B cell (primary cell): Measurements from ENCODE around the gene IL22RA1. TPM values are rescaled to one million over a fixed set of nuclear protein-coding genes. Genes with fewer than 3 reads are reported as not detected.

Experiments used
- ATAC-seq: fragments of 200-7000 bp; cut with Tn5 transposase; one replicate; pipeline ENCODE4 v1.10.0; 2021; ENCODE audit warnings: low read depth, mild to moderate bottlenecking, moderate number of reproducible peaks, moderate library complexity
- CTCF ChIA-PET: fragments of 350-600 bp; sonication (Branson Sonifier 250); formaldehyde crosslinking; loops from one replicate; lab custom pipeline; 2021; ENCODE audit warnings: antibody characterized with exemption, inconsistent platforms; lab: Charles Lee
- POLR2A ChIA-PET: fragments of 350-600 bp; sonication (Branson Sonifier 250); formaldehyde crosslinking; loops from one replicate; lab custom pipeline; 2021; ENCODE audit warnings: antibody characterized with exemption; lab: Charles Lee
- DNase-seq: peaks from one replicate; pipeline ENCODE4 v3.0.0; 2013
- H2AFZ ChIP-seq: 2 replicates; pipeline ENCODE4 v1.6.1; 2012; ENCODE audit warnings: mild to moderate bottlenecking, low read depth, low read length; ENCODE audit not compliant: insufficient read depth, poor library complexity, severe bottlenecking
- H3K27ac ChIP-seq, 2 donors: 1 replicate in 1 of 2; 2 replicates in 1 of 2; pipeline ENCODE4 v1.5.1; 2012 to 2013; ENCODE audit warnings: low read length in 2 of 2, mild to moderate bottlenecking in 2 of 2, moderate library complexity in 1 of 2
- H3K27me3 ChIP-seq, 4 experiments: fragments of 200-600 bp in 1 of 4; sonication (generic) in 1 of 4; replicated peaks in 1 of 4; 1 replicate in 2 of 4; 2 replicates in 2 of 4; pipeline versions ENCODE4 v1.6.1 to v1.7.0; 2013 to 2016; ENCODE audit warnings: low read length in 3 of 4, mild to moderate bottlenecking in 2 of 4, mixed read lengths in 1 of 4, moderate library complexity in 1 of 4; ENCODE audit not compliant: insufficient read depth in 4 of 4, control insufficient read depth in 3 of 4; ENCODE audit errors: control extremely low read depth in 1 of 4
- H3K36me3 ChIP-seq, 2 experiments: replicated peaks in 1 of 2; 1 replicate in 1 of 2; 2 replicates in 1 of 2; pipeline versions ENCODE4 v1.6.1 to v1.7.1; 2013; ENCODE audit warnings: low read length in 1 of 2; ENCODE audit not compliant: insufficient read depth in 2 of 2, control insufficient read depth in 1 of 2; ENCODE audit errors: control extremely low read depth in 1 of 2, extremely low read depth in 1 of 2
- H3K4me1 ChIP-seq, 2 donors: fragments of 200-600 bp in 1 of 2; sonication (generic) in 1 of 2; 1 replicate in 1 of 2; 2 replicates in 1 of 2; pipeline versions ENCODE4 v1.5.1 to v1.6.1; 2013 to 2017; ENCODE audit warnings: low read length in 2 of 2; ENCODE audit not compliant: control insufficient read depth in 2 of 2, insufficient read depth in 2 of 2
- H3K4me2 ChIP-seq: replicated peaks from 2 replicates; pipeline ENCODE3; 2012; ENCODE audit warnings: mild to moderate bottlenecking, low read depth, low read length; ENCODE audit not compliant: poor library complexity, severe bottlenecking
- H3K4me3 ChIP-seq, 5 experiments: fragments of 200-600 bp in 1 of 5; sonication (generic) in 1 of 5; 1 replicate in 3 of 5; 2 replicates in 2 of 5; pipeline versions ENCODE4 v1.5.1 to v1.7.0; 2011 to 2016; ENCODE audit warnings: low read length in 4 of 5, mild to moderate bottlenecking in 4 of 5, low read depth in 2 of 5, control low read depth in 1 of 5, moderate library complexity in 1 of 5; ENCODE audit not compliant: insufficient read depth in 1 of 5; ENCODE audit errors: control extremely low read depth in 1 of 5, extremely low read depth in 1 of 5
- H3K79me2 ChIP-seq: fragments of 200-600 bp; sonication (generic); one replicate; pipeline ENCODE4 v1.6.0; 2016; ENCODE audit warnings: low read length; ENCODE audit not compliant: control insufficient read depth, insufficient read depth
- H3K9ac ChIP-seq: fragments of 200-600 bp; sonication (generic); 2 replicates; pipeline ENCODE4 v1.6.1; 2017; ENCODE audit warnings: mild to moderate bottlenecking, low read length, moderate library complexity
- H3K9me3 ChIP-seq, 3 donors: one replicate each; pipeline versions ENCODE4 v1.6.1 to v1.7.1; 2013; ENCODE audit warnings: low read length in 2 of 3; ENCODE audit not compliant: control insufficient read depth in 2 of 3, insufficient read depth in 1 of 3; ENCODE audit errors: control extremely low read depth in 1 of 3
- H4K20me1 ChIP-seq: 2 replicates; pipeline ENCODE4 v1.6.0; 2012; ENCODE audit warnings: mild to moderate bottlenecking, low read length; ENCODE audit not compliant: insufficient read depth, control insufficient read depth, poor library complexity, severe bottlenecking
- H3K27ac Mint-ChIP-seq: one replicate; pipeline ENCODE4 v1.8.0; 2021; ENCODE audit warnings: mixed read lengths
- H3K27me3 Mint-ChIP-seq: one replicate; pipeline ENCODE4 v1.8.0; 2021; ENCODE audit warnings: mixed read lengths
- H3K4me1 Mint-ChIP-seq: one replicate; pipeline ENCODE4 v1.8.0; 2021; ENCODE audit warnings: mixed read lengths
- H3K4me3 Mint-ChIP-seq: one replicate; pipeline ENCODE4 v1.8.0; 2021; ENCODE audit warnings: mixed read lengths
- H3K9me3 Mint-ChIP-seq: one replicate; pipeline ENCODE4 v1.8.0; 2022; ENCODE audit warnings: mixed read lengths; ENCODE audit not compliant: insufficient read depth
- EZH2 ChIP-seq: IDR thresholded peaks from 2 replicates; pipeline ENCODE4 v1.6.1; 2012; ENCODE audit warnings: borderline replicate concordance, low read depth, mild to moderate bottlenecking, moderate library complexity, low read length; ENCODE audit not compliant: insufficient read depth, poor library complexity, severe bottlenecking
- WGBS: methylation state at CpG from one replicate; pipeline ENCODE4 v1.1.5; 2013; ENCODE audit warnings: missing lambda C conversion rate; ENCODE audit not compliant: insufficient coverage; 5-methylcytosine and 5-hydroxymethylcytosine counted together
- intact Hi-C: fragments of 100-400 bp; cut with micrococcal nuclease; formaldehyde crosslinking; loops from one replicate; pipeline ENCODE4 v1.10.0; 2022
- polyA plus RNA-seq: library from polyadenylated mRNA; depleted of rRNA; stranded (reverse); fragments of >200 nt; gene quantifications from 2 replicates; pipeline ENCODE4 v1.2.3, GENCODE V29; 2012
- total RNA-seq, 2 donors: library from RNA; stranded (reverse); fragments of 120-200 nt in 1 of 2; gene quantifications; 1 replicate in 1 of 2; 2 replicates in 1 of 2; pipeline versions ENCODE4 v1.2.3 to v1.2.4, GENCODE V29; 2013 to 2022
- TF ChIP-seq, protein P1 (sequence below): fragments of 200-600 bp; IDR thresholded peaks from one replicate; pipeline ENCODE4 v1.8.0; 2022; ENCODE audit warnings: antibody characterized with exemption, mild to moderate bottlenecking

The IL22RA1 gene
- total and polyA plus RNA-seq, 2 donors (not counting 1 experiment from before 2014, with no cell fraction given) = 0.10 TPM

- H3K27me3 ChIP-seq = no peaks in the 10 kb centered on the region
- POLR2A ChIA-PET = no interaction called here
- DNase-seq (no peak), ATAC-seq (no peak)
- no peak overlapping the region for H3K9ac ChIP-seq
- peaks cover 6% of the 10 kb centered on the region for H3K4me1 Mint-ChIP-seq
- peaks cover 30% of the 10 kb centered on the region for H3K79me2 ChIP-seq
- intact Hi-C loops = no loop called here
- H3K4me1 ChIP-seq = no peaks in the 10 kb centered on the region
- 86% methylated on average over 5 of the region's 7 CpGs for WGBS
- CTCF ChIA-PET = interaction anchor here (1.0 to 1.6 kb wide), 2 partner anchors 18 to 22 kb away, joined by 3 to 7 read pairs; no protein-coding TSS in a partner anchor
- no peak overlapping the region for H3K4me2 ChIP-seq
- H3K9me3 ChIP-seq = no peaks in the 10 kb centered on the region
- no peak overlapping the region for H3K4me3 ChIP-seq
- H3K9me3 Mint-ChIP-seq = no peaks in the 10 kb centered on the region
- no peak overlapping the region for H3K27ac Mint-ChIP-seq
- TF ChIP-seq EZH2 = no peak
- TF ChIP-seq, protein P1, sequence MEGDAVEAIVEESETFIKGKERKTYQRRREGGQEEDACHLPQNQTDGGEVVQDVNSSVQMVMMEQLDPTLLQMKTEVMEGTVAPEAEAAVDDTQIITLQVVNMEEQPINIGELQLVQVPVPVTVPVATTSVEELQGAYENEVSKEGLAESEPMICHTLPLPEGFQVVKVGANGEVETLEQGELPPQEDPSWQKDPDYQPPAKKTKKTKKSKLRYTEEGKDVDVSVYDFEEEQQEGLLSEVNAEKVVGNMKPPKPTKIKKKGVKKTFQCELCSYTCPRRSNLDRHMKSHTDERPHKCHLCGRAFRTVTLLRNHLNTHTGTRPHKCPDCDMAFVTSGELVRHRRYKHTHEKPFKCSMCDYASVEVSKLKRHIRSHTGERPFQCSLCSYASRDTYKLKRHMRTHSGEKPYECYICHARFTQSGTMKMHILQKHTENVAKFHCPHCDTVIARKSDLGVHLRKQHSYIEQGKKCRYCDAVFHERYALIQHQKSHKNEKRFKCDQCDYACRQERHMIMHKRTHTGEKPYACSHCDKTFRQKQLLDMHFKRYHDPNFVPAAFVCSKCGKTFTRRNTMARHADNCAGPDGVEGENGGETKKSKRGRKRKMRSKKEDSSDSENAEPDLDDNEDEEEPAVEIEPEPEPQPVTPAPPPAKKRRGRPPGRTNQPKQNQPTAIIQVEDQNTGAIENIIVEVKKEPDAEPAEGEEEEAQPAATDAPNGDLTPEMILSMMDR = no peak
- H2AFZ ChIP-seq = no peak overlapping the region
- H3K36me3 ChIP-seq = peaks cover 11 to 64% of the 10 kb centered on the region in 2 experiments
- H4K20me1 ChIP-seq = peaks cover 14% of the 10 kb centered on the region
- no peak overlapping the region for H3K4me3 Mint-ChIP-seq
- no peaks in the 10 kb centered on the region for H3K27me3 Mint-ChIP-seq
- H3K27ac ChIP-seq = no peak overlapping the region
Measured at GRCh38 chr1:24168245-24168644, 25.3 kb upstream of the IL22RA1 start.

DNA sequence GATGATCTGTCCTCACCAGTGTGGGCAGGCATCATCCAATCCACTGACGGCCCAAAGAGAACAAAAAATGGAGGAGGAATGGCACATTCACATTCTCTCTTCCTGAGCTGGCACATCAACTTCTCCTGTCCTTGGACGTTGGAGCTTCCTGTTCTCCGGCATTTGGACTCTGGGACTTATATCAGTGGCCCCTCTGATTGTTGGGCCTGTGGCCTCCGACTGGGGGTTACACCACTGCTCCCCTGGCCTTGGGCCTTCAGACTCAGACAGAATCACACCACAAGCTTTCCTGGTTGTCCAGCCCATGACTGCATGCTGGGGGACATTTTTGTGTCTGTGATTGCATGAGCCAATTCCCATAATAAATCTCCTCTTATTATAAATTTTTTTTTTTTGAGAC is 24.1 kb upstream of the IL22RA1 start:
- intact Hi-C loops = no loop called here
- Histone ChIP-seq H3K9ac (no peak overlapping the region), H3K4me3 (no peak overlapping the region), H3K27me3 (no peaks in the 10 kb centered on the region), H2AFZ (no peak overlapping the region), H3K4me2 (no peak overlapping the region), H4K20me1 (peaks cover 14% of the 10 kb centered on the region), H3K27ac (no peak overlapping the region), H3K36me3 (peaks cover 11 to 62% of the 10 kb centered on the region in 2 experiments), H3K4me1 (no peaks in the 10 kb centered on the region), H3K9me3 (no peaks in the 10 kb centered on the region), H3K79me2 (peaks cover 20% of the 10 kb centered on the region)
- Mint-ChIP-seq H3K9me3 (no peaks in the 10 kb centered on the region), H3K4me1 (peaks cover 11% of the 10 kb centered on the region), H3K27ac (no peak overlapping the region), H3K4me3 (no peak overlapping the region), H3K27me3 (no peaks in the 10 kb centered on the region)
- ChIA-PET POLR2A (no interaction called here), CTCF (interaction anchor here (0.6 to 1.6 kb wide), 4 partner anchors 11 to 132 kb away, joined by 3 to 7 read pairs (median 3); no protein-coding TSS in a partner anchor)
- ATAC-seq (no peak), DNase-seq (no peak)
- TF ChIP-seq, protein P1 = no peak
- TF ChIP-seq EZH2 = no peak
- 95% methylated on average over 3 of the region's 4 CpGs for WGBS
